Activated T-cell treated with anti-CD3 and anti-CD28 coated beads, Interleukin-2, amount 50 U/mL, for 48 hours (primary cell): Measurements from ENCODE around the gene CABP7.

Experiments
- DNase-seq, 2 experiments: peaks; one replicate each; pipeline ENCODE4 v3.0.0-alpha.2; 2020

The CABP7 gene

DNA sequence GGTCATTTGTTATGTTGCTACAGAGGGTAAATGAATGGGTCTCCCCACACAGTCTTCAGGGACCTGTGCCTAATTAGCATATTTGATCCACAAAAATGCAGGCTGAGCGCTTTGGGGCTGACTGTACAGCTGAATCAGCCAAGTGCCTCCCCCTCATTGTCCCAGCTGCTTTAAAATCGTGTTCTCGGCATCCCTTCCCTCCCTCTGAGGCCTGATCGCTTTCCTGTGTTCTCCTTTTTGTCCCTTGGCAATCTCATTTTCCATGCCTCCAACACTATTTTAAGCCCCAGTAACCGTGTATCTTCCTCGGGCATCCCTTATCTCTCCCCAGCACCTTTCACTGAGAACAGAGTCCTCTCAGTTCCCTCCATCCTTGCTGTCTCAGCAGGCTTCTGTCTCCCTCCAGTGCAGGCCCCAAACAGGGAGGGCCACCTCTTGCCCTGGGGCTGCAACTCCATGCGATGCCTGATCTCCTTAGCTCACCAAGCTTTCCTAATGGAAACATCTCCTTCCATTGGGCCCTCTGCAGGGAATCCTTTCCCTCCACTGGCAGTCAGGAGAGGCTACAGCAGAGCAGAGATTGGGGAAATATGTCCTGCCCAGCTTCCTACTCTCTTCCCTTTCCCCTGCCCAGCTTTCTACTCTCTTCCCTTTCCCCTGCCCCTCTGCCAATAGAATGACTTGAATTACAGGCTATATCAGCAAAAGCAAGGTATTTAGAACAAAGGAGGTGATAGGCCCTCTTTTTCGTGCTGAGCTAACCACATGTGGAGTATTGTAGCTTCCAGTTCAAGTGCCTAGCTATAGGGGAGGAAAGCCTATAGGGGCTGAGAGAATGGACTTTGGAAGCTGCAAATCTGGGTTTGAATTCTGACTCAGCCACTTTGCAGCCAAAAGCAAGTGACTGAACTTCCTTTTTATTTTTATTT is 61.2 kb downstream of the CABP7 start:
- no peak for DNase-seq
